Nephron (organoid): Measurements from ENCODE around the gene PCGF1.
A peak's percentile ranks its signal among the peaks of the same experiment; 100 is the strongest.

Source experiments
- H3K27ac Mint-ChIP-seq, 3 experiments: 2 replicates each; pipeline ENCODE4 v1.8.0; 2020; ENCODE audit warnings: mixed read lengths in 3 of 3, mild to moderate bottlenecking in 2 of 3, moderate library complexity in 1 of 3
- H3K27me3 Mint-ChIP-seq: 2 replicates; pipeline ENCODE4 v1.8.0; 2021; ENCODE audit warnings: low read depth, mild to moderate bottlenecking, moderate library complexity, mixed read lengths
- H3K36me3 Mint-ChIP-seq: 2 replicates; pipeline ENCODE4 v1.8.0; 2020; ENCODE audit warnings: low read depth, mixed read lengths
- H3K4me1 Mint-ChIP-seq: 2 replicates; pipeline ENCODE4 v1.8.0; 2020; ENCODE audit warnings: mixed read lengths
- H3K4me3 Mint-ChIP-seq, 3 experiments: 2 replicates each; pipeline ENCODE4 v1.8.0; 2020; ENCODE audit warnings: mild to moderate bottlenecking in 3 of 3, mixed read lengths in 3 of 3, moderate library complexity in 2 of 3
- H3K9me3 Mint-ChIP-seq: 2 replicates; pipeline ENCODE4 v1.8.0; 2020; ENCODE audit warnings: mixed read lengths
- CTCF ChIP-seq, 3 experiments: fragments of 200-600 bp; sonication (generic); IDR thresholded peaks; one replicate each; pipeline ENCODE4 v1.5.0; 2021; ENCODE audit warnings: antibody characterized with exemption in 3 of 3; ENCODE audit not compliant: unreplicated experiment in 3 of 3

PCGF1 gene

DNA sequence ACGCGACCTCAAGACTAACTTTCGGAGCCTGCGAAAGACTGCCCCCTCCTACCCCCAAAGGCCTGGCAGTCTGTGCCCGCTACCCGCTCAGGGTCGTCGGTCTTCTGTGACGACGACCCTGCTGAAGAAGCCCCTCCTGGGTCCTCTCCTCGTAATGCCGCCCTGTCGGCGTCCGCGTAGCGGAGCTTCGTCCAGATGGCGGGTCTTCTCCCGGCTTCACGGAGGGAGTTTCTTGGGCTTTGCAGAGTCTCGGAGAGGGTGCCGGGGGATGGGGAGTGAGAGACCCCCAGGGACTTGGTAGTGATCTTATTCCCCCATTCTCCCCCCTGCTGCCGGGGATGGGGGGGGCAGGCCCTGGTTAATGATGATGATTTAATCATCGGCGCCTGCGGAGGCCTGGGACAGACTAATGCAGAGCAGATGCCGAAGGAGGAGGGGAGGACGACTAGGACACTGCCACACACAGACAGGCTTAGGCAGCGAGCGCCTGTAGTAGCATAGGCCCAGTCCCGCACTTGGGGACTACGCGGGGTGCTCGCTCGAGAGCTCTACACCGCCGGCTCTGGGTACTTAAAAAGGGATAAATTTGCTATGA, 528 bp upstream of the PCGF1 start:
- no peak for TF ChIP-seq CTCF (IDR thresholded peaks at IDR 0.05; ENCODE audit: unreplicated experiment in 3 of 3)
- H3K27ac Mint-ChIP-seq: peak overlapping the region; percentile 100
- H3K36me3 Mint-ChIP-seq: peaks cover 31% of the 10 kb centered on the region
- peaks cover 34% of the 10 kb centered on the region for H3K4me1 Mint-ChIP-seq
- H3K4me3 Mint-ChIP-seq: peak overlapping the region; percentile 98 to 100 (median 99)
- H3K9me3 Mint-ChIP-seq: no peaks in the 10 kb centered on the region
- H3K27me3 Mint-ChIP-seq: peaks cover 95% of the 10 kb centered on the region

DNA sequence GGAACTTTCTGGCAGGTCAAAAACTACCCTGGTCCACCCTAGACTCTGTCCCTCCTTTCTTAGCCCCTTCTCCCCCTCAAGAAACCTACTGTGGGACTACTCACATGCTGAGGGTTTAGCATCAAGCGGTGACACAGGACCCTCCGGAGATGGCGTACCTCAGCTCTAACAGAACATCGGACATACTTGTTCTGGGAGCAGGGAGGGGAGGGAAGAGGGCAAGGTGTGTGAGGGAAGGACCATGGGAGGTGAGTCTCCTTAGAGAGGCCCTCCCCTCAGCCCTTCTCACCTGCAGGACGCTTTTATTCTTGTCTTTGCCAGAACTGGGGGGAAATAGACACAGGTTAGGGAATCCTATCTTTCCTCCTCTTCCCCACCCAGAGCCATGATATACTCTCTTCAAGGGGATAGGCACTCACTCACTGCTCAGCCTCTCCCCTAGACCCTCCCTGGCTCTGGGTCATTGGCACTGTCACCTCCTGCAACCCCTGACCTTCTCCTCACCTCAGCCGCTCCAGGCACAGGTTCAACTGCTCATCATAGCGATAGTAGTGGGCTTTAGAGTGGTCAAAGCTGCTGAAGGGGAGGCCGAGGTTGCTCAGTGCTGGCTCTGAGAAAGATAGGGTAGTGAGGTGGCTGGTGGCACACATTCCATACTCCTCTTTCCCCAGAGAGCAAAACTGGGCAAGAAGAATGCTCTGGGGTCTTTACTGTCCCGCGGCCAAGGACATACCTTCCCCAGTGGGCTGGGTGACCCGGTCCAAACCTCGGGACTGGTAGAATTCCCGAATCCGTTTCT, 1.8 kb downstream of the PCGF1 start:
- peaks cover 55% of the 10 kb centered on the region for H3K4me1 Mint-ChIP-seq
- no peaks in the 10 kb centered on the region for H3K9me3 Mint-ChIP-seq
- peaks cover 95% of the 10 kb centered on the region for H3K27me3 Mint-ChIP-seq
- TF ChIP-seq CTCF (IDR thresholded peaks at IDR 0.05; ENCODE audit: unreplicated experiment in 3 of 3): no peak
- peaks cover 31% of the 10 kb centered on the region for H3K36me3 Mint-ChIP-seq
- H3K27ac Mint-ChIP-seq: no peak overlapping the region
- H3K4me3 Mint-ChIP-seq: peak overlapping the region; percentile 77 to 99 (median 81)

- Mint-ChIP-seq H3K36me3 (peaks cover 31% of the 10 kb centered on the region), H3K27me3 (peaks cover 95% of the 10 kb centered on the region), H3K9me3 (no peaks in the 10 kb centered on the region), H3K27ac (peak overlapping the region; percentile 6 to 73 (median 12)), H3K4me3 (peak overlapping the region; percentile 77 to 87 (median 81)), H3K4me1 (peaks cover 56% of the 10 kb centered on the region)
- TF ChIP-seq CTCF (IDR thresholded peaks at IDR 0.05; ENCODE audit: unreplicated experiment in 3 of 3): no peak
Observed at GRCh38 chr2:74504591-74504990, 2.9 kb downstream of the PCGF1 start.

GRCh38 chr2:74503506-74504475, 3.7 kb downstream of the PCGF1 start:
- Mint-ChIP-seq H3K4me3 (peak overlapping the region; percentile 77 to 87 (median 81)), H3K36me3 (peaks cover 31% of the 10 kb centered on the region), H3K27me3 (peaks cover 95% of the 10 kb centered on the region), H3K4me1 (peaks cover 61% of the 10 kb centered on the region), H3K9me3 (no peaks in the 10 kb centered on the region), H3K27ac (peak overlapping the region; percentile 6 to 73 (median 61))
- TF ChIP-seq CTCF (IDR thresholded peaks at IDR 0.05; ENCODE audit: unreplicated experiment in 3 of 3): no peak

GRCh38 chr2:74502720-74503505, 4.6 kb downstream of the PCGF1 start:
- Mint-ChIP-seq H3K9me3 (no peaks in the 10 kb centered on the region), H3K36me3 (peaks cover 31% of the 10 kb centered on the region), H3K4me3 (peak overlapping the region; percentile 77 to 87 (median 81)), H3K27me3 (peaks cover 95% of the 10 kb centered on the region), H3K4me1 (peaks cover 64% of the 10 kb centered on the region), H3K27ac (peak overlapping the region; percentile 61 to 83 (median 63))
- no peak for TF ChIP-seq CTCF (IDR thresholded peaks at IDR 0.05; ENCODE audit: unreplicated experiment in 3 of 3)
